ENCODE results near the gene PHF23. TPM values are rescaled to one million over a fixed set of nuclear protein-coding genes. Genes with fewer than 3 reads are reported as not detected.
"Not testable (repeated sequence)": the region's sequence is repeated elsewhere in the genome, so short reads cannot be mapped to it uniquely, and the experiment has no call there.

The PHF23 gene
- total RNA-seq, 3 donors from 2014 or later: 22.1 to 40.4 (median 37.7) TPM

DNA sequence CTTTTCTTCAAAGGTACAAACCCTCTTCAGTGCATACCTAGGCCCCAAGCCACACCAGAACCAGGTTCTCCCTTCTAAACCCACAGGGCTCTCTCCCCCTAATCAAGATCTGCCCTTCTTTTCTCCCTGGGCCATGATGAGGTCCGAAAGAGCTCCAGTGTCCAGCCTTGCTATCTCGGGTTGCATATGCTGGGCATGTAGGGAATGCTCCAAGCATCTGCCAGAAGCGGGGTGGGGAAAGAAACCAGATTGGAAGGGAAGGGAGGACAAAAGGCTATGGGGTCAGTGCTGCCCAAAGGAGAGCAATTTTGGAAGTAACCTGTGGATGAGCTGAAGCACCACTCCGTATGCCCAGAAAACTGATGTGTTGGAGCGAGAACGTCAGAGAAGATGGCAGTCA is 10.0 kb upstream of the PHF23 start:
- TF ChIP-seq POLR2AphosphoS5 (IDR thresholded peaks at IDR 0.05) (no peak), POLR2A (IDR thresholded peaks at IDR 0.05) (no peak)
- TF ChIP-seq, protein P1, sequence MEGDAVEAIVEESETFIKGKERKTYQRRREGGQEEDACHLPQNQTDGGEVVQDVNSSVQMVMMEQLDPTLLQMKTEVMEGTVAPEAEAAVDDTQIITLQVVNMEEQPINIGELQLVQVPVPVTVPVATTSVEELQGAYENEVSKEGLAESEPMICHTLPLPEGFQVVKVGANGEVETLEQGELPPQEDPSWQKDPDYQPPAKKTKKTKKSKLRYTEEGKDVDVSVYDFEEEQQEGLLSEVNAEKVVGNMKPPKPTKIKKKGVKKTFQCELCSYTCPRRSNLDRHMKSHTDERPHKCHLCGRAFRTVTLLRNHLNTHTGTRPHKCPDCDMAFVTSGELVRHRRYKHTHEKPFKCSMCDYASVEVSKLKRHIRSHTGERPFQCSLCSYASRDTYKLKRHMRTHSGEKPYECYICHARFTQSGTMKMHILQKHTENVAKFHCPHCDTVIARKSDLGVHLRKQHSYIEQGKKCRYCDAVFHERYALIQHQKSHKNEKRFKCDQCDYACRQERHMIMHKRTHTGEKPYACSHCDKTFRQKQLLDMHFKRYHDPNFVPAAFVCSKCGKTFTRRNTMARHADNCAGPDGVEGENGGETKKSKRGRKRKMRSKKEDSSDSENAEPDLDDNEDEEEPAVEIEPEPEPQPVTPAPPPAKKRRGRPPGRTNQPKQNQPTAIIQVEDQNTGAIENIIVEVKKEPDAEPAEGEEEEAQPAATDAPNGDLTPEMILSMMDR (IDR thresholded peaks at IDR 0.05): no peak
- Histone ChIP-seq H3K27ac (peak overlapping the region in 1 of 2 donors; percentile 100), H3K4me3 (peak overlapping the region in 1 of 3 donors; percentile 87), H3K4me1 (peaks cover 3 to 28% of the 10 kb centered on the region in 2 donors), H3K27me3 (no peaks in the 10 kb centered on the region), H3K36me3 (no peaks in the 10 kb centered on the region), H3K9me3 (no peaks in the 10 kb centered on the region)
- intact Hi-C loops (cut with DNase I; ENCODE audit: low total_unique reads): no loop called here
- no peak for DNase-seq (ENCODE audit: low spot score in 2 of 2)

DNA sequence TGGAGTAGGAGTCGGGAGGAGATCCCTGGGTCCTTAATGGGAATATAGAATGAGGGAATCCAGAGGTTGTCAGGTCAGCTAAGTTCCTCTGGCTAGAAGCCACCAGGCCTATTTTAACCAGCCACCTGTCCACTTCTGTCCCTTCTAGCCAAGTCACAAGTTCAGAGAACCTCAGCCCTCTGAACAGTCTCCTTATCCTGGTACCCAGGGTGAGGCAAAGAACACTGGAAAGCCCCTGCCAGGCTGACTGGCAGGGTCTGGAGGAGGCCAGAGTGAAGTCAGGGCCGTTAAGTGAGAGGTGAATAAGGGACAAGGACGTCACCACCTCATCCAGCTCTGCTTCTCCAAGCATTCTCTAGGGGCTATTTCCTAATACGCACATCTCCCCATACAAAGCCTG is 9.5 kb upstream of the PHF23 start:
- H3K4me1 ChIP-seq: peaks cover 3 to 28% of the 10 kb centered on the region in 2 donors
- H3K27me3 ChIP-seq: no peaks in the 10 kb centered on the region
- H3K9me3 ChIP-seq: no peaks in the 10 kb centered on the region
- H3K27ac ChIP-seq: no peak overlapping the region
- no peak overlapping the region for H3K4me3 ChIP-seq
- intact Hi-C loops (cut with DNase I; ENCODE audit: low total_unique reads): no loop called here
- TF ChIP-seq POLR2AphosphoS5 (IDR thresholded peaks at IDR 0.05): no peak
- TF ChIP-seq, protein P1 (IDR thresholded peaks at IDR 0.05): no peak
- no peaks in the 10 kb centered on the region for H3K36me3 ChIP-seq
- DNase-seq (ENCODE audit: low spot score in 2 of 2): no peak

DNA sequence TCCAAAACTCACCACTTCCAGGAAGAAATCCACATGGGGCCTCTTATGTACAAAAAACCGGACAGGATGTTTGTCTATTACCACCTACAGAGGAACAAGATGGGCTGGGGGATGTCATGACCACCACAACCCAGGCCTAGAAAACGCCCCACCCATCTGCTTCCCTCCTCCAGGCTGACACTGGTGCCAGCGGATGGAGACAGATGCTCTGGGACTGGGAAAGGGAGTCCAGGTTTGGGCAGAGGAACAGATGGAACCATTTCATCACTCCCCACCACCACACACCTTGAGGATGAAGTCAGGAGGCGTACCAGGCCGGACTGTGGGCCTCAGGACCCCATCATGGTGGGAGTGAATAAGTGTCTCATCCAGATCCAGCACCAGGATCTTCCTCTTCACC is 7.5 kb upstream of the PHF23 start:
- Histone ChIP-seq H3K27me3 (no peaks in the 10 kb centered on the region), H3K9me3 (no peaks in the 10 kb centered on the region), H3K4me3 (no peak overlapping the region), H3K4me1 (peaks cover 3 to 19% of the 10 kb centered on the region in 2 donors), H3K27ac (no peak overlapping the region), H3K36me3 (no peaks in the 10 kb centered on the region)
- TF ChIP-seq POLR2AphosphoS5 (IDR thresholded peaks at IDR 0.05) (no peak), POLR2A (IDR thresholded peaks at IDR 0.05) (no peak)
- TF ChIP-seq, protein P1 (IDR thresholded peaks at IDR 0.05): no peak
- intact Hi-C loops (cut with DNase I; ENCODE audit: low total_unique reads): no loop called here
- no peak for DNase-seq (ENCODE audit: low spot score in 2 of 2)

DNA sequence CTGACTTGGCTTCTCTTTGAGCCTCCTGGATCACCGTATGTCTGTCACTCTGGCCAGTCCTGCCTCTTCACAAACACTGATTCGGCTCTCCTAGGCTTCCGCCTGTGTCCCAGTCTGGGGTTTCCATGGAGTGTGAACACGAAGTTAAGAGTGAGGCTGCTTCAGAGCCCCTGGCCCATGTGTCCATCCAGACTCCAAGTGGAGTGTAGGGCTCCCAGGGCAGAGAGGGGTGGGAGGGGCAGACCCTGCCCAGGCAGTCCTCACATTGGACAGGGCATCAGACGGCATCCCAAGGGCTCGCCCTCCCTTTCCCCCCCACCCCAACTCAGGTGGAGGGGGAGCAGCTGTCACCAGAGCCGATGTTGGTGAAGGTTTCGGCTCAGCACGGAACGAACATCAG is 4.6 kb upstream of the PHF23 start:
- H3K27me3 ChIP-seq; intact Hi-C loops (cut with DNase I; ENCODE audit: low total_unique reads); H3K9me3 ChIP-seq; H3K4me3 ChIP-seq; H3K36me3 ChIP-seq; DNase-seq (ENCODE audit: low spot score in 2 of 2): not testable (repeated sequence)
- H3K27ac ChIP-seq: peak overlapping the region; percentile 99 to 100
- H3K4me1 ChIP-seq: peaks cover 4 to 19% of the 10 kb centered on the region in 2 donors

DNA sequence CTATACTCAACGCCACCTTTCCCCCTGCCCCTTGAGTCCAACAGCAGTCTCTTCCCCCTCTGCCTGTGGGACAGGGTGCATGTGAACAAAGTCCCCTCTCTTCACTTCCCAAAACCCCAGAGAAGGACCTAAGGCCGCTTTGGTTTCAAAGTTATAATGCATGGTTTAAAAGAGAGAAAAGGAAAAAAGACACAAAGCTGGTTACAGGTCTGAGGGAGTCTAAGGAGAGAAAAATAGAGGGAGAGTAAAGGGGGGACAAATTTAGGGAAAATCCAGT is 4.1 kb upstream of the PHF23 start:
- peak overlapping the region; percentile 99 to 100 for H3K27ac ChIP-seq
- H3K4me3 ChIP-seq: peak overlapping the region; percentile 85 to 89 (median 85)
- no peaks in the 10 kb centered on the region for H3K36me3 ChIP-seq
- intact Hi-C loops (cut with DNase I; ENCODE audit: low total_unique reads): no loop called here
- TF ChIP-seq POLR2AphosphoS5 (IDR thresholded peaks at IDR 0.05): no peak
- TF ChIP-seq POLR2A (IDR thresholded peaks at IDR 0.05): no peak
- TF ChIP-seq, protein P1 (IDR thresholded peaks at IDR 0.05): peak in 1 of 3 donors; percentile 7
- H3K27me3 ChIP-seq: no peaks in the 10 kb centered on the region
- H3K9me3 ChIP-seq: no peaks in the 10 kb centered on the region
- no peak for DNase-seq (ENCODE audit: low spot score in 2 of 2)
- H3K4me1 ChIP-seq: peaks cover 4 to 17% of the 10 kb centered on the region in 2 donors
